ENCODE measurements around the gene BPIFA3.

- TF ChIP-seq CTCF (IDR thresholded peaks at IDR 0.05 in 4 of 5, conservative IDR thresholded peaks at IDR 0.05 in 1 of 5): no peak
- TF ChIP-seq POLR2A (IDR thresholded peaks at IDR 0.05): no peak
These were observed 34.3 kb downstream of the BPIFA3 start for GRCh38 chr20:33251496-33251895.
